H1 (cell line): ENCODE results near the gene FBXL14. TPM values are rescaled to one million over a fixed set of nuclear protein-coding genes. Genes with fewer than 3 reads are reported as not detected.

Source experiments
- CTCF ChIA-PET: fragments of 300-600 bp; sonication (Branson Sonifier 250); formaldehyde crosslinking; loops from one replicate; lab custom pipeline; 2021; ENCODE audit not compliant: partially characterized antibody; lab: Charles Lee
- POLR2A ChIA-PET: fragments of 300-600 bp; sonication (Branson Sonifier 250); formaldehyde crosslinking; loops from one replicate; lab custom pipeline; 2021; ENCODE audit warnings: inconsistent platforms; ENCODE audit not compliant: partially characterized antibody; lab: Charles Lee
- DNase-seq, 2 experiments: peaks; one replicate each; pipeline versions ENCODE4 v3.0.0 to v3.0.0-alpha.2; 2010 to 2022; ENCODE audit warnings: low spot score in 2 of 2, low read depth in 1 of 2, mixed read lengths in 1 of 2
- FAIRE-seq: peaks from 2 replicates; lab custom pipeline; 2011; peaks lifted over from hg19 to GRCh38; lab: Jason Lieb, UNC
- H2AFZ ChIP-seq: 2 replicates; pipeline ENCODE4 v1.8.1; 2012; ENCODE audit warnings: low read length, inconsistent platforms
- H2AK5ac ChIP-seq: 2 replicates; pipeline ENCODE4 v1.6.1; 2013; ENCODE audit warnings: low read depth, low read length
- H2BK120ac ChIP-seq: replicated peaks from 2 replicates; pipeline ENCODE3; 2013; ENCODE audit warnings: low read depth, low read length, inconsistent platforms
- H2BK12ac ChIP-seq: 2 replicates; pipeline ENCODE4 v1.6.1; 2013; ENCODE audit warnings: low read depth, low read length
- H2BK15ac ChIP-seq: 2 replicates; pipeline ENCODE4 v1.6.1; 2013; ENCODE audit warnings: low read length
- H2BK20ac ChIP-seq: 2 replicates; pipeline ENCODE4 v1.6.1; 2013; ENCODE audit warnings: low read length
- H2BK5ac ChIP-seq: 2 replicates; pipeline ENCODE4 v1.6.1; 2013; ENCODE audit warnings: low read depth, low read length
- H3K14ac ChIP-seq: 2 replicates; pipeline ENCODE4 v1.6.1; 2013; ENCODE audit warnings: inconsistent platforms; ENCODE audit not compliant: insufficient read length
- H3K18ac ChIP-seq: 2 replicates; pipeline ENCODE4 v1.6.1; 2013; ENCODE audit warnings: low read length; ENCODE audit errors: extremely low read depth
- H3K23ac ChIP-seq: 2 replicates; pipeline ENCODE4 v1.6.1; 2013; ENCODE audit warnings: inconsistent platforms; ENCODE audit not compliant: insufficient read length
- H3K23me2 ChIP-seq: 2 replicates; pipeline ENCODE4 v1.6.1; 2013; ENCODE audit warnings: low read depth, low read length
- H3K27ac ChIP-seq: 2 replicates; pipeline ENCODE4 v1.6.1; 2011; ENCODE audit warnings: low read depth, low read length, inconsistent platforms
- H3K27me3 ChIP-seq, 4 experiments: replicated peaks in 1 of 4; 1 replicate in 1 of 4; 2 replicates in 3 of 4; pipeline versions ENCODE4 v1.6.1 to v1.8.1; 2011 to 2013; ENCODE audit warnings: low read length in 3 of 4, mild to moderate bottlenecking in 3 of 4, inconsistent platforms in 2 of 4, mixed read lengths in 2 of 4, moderate library complexity in 1 of 4; ENCODE audit not compliant: control insufficient read depth in 3 of 4, insufficient read depth in 3 of 4; ENCODE audit errors: extremely low read depth in 1 of 4
- H3K36me3 ChIP-seq, 4 experiments: 2 replicates each; pipeline versions ENCODE4 v1.6.1 to v1.8.1; 2011 to 2013; ENCODE audit warnings: mild to moderate bottlenecking in 4 of 4, low read length in 3 of 4, moderate library complexity in 2 of 4, control low read depth in 1 of 4, inconsistent platforms in 1 of 4; ENCODE audit not compliant: insufficient read depth in 4 of 4, control insufficient read depth in 2 of 4
- H3K4ac ChIP-seq: replicated peaks from 2 replicates; pipeline ENCODE3; 2013; ENCODE audit warnings: low read length, low read depth, mixed read lengths, inconsistent platforms; ENCODE audit not compliant: insufficient read length
- H3K4me1 ChIP-seq, 4 experiments: replicated peaks in 1 of 4; 1 replicate in 1 of 4; 2 replicates in 3 of 4; pipeline versions ENCODE4 v1.6.1 to v1.8.1; 2011 to 2013; ENCODE audit warnings: low read length in 3 of 4, inconsistent platforms in 2 of 4, mixed read lengths in 1 of 4; ENCODE audit not compliant: insufficient read depth in 4 of 4, control insufficient read depth in 3 of 4
- H3K4me2 ChIP-seq, 2 experiments: 2 replicates each; pipeline versions ENCODE4 v1.6.1 to v1.8.1; 2011 to 2013; ENCODE audit warnings: low read depth in 2 of 2, low read length in 2 of 2, control low read depth in 1 of 2, inconsistent platforms in 1 of 2, mild to moderate bottlenecking in 1 of 2; ENCODE audit not compliant: insufficient read depth in 1 of 2
- H3K4me3 ChIP-seq, 4 experiments: fragments of 200-600, 300-600 bp in 1 of 4; sonication (generic), shearing (Covaris generic), sonication (Bioruptor Twin) in 1 of 4; 2 replicates each; pipeline versions ENCODE4 v1.5.1 to v1.8.1; 2011 to 2016; ENCODE audit warnings: low read length in 4 of 4, low read depth in 3 of 4, control low read depth in 2 of 4, inconsistent platforms in 2 of 4, mild to moderate bottlenecking in 2 of 4, mixed read lengths in 1 of 4, moderate library complexity in 1 of 4; ENCODE audit not compliant: insufficient read depth in 2 of 4; ENCODE audit errors: extremely low read depth in 1 of 4
- H3K56ac ChIP-seq: replicated peaks from 2 replicates; pipeline ENCODE3; 2013; ENCODE audit warnings: low read depth, mild to moderate bottlenecking, mixed read lengths, low read length, inconsistent platforms; ENCODE audit not compliant: insufficient read length
- H3K79me1 ChIP-seq: 2 replicates; pipeline ENCODE4 v1.6.1; 2013; ENCODE audit warnings: low read depth, low read length, control low read depth
- H3K79me2 ChIP-seq, 2 experiments: 2 replicates each; pipeline versions ENCODE4 v1.6.1 to v1.8.1; 2012 to 2013; ENCODE audit warnings: low read length in 2 of 2, mild to moderate bottlenecking in 2 of 2, inconsistent platforms in 1 of 2; ENCODE audit not compliant: insufficient read depth in 2 of 2, control insufficient read depth in 1 of 2
- H3K9ac ChIP-seq, 4 experiments: replicated peaks in 1 of 4; 1 replicate in 1 of 4; 2 replicates in 3 of 4; pipeline versions ENCODE4 v1.6.1 to v1.8.1; 2011 to 2013; ENCODE audit warnings: low read depth in 3 of 4, low read length in 3 of 4, control low read depth in 2 of 4, mild to moderate bottlenecking in 2 of 4, moderate library complexity in 2 of 4, inconsistent platforms in 1 of 4; ENCODE audit errors: extremely low read depth in 1 of 4
- H3K9me3 ChIP-seq, 2 experiments: 2 replicates each; pipeline versions ENCODE4 v1.6.1 to v1.8.1; 2012 to 2013; ENCODE audit warnings: mild to moderate bottlenecking in 2 of 2, moderate library complexity in 2 of 2, control low read depth in 1 of 2, inconsistent platforms in 1 of 2, low read depth in 1 of 2, low read length in 1 of 2, mixed read lengths in 1 of 2; ENCODE audit not compliant: insufficient read depth in 2 of 2
- H4K20me1 ChIP-seq, 2 experiments: replicated peaks in 1 of 2; 2 replicates each; pipeline versions ENCODE3 to v1.8.1; 2011 to 2013; ENCODE audit warnings: inconsistent platforms in 2 of 2, low read length in 2 of 2, mild to moderate bottlenecking in 1 of 2; ENCODE audit not compliant: insufficient read depth in 2 of 2, control insufficient read depth in 1 of 2
- H4K5ac ChIP-seq: 2 replicates; pipeline ENCODE4 v1.6.1; 2013; ENCODE audit warnings: low read length, low read depth, mixed read lengths, inconsistent platforms; ENCODE audit not compliant: insufficient read length
- H4K8ac ChIP-seq: 2 replicates; pipeline ENCODE4 v1.8.0; 2013; ENCODE audit warnings: mild to moderate bottlenecking, moderate library complexity, low read length, inconsistent platforms; ENCODE audit not compliant: insufficient read depth; ENCODE audit errors: extremely low read depth
- H4K91ac ChIP-seq: replicated peaks from 2 replicates; pipeline ENCODE3; 2013; ENCODE audit warnings: low read length, mixed read lengths, inconsistent platforms; ENCODE audit not compliant: insufficient read length
- ATF2 ChIP-seq: IDR thresholded peaks from 2 replicates; pipeline ENCODE4 v1.6.1; 2012; ENCODE audit warnings: low read length, inconsistent platforms
- EP300 ChIP-seq, 2 experiments: IDR thresholded peaks; 1 replicate in 1 of 2; 2 replicates in 1 of 2; pipeline ENCODE4 v1.6.1; 2011 to 2012; ENCODE audit warnings: low read depth in 2 of 2, low read length in 2 of 2, mild to moderate bottlenecking in 2 of 2, borderline replicate concordance in 1 of 2, inconsistent platforms in 1 of 2, moderate library complexity in 1 of 2
- FOSL1 ChIP-seq: IDR thresholded peaks from 2 replicates; pipeline ENCODE4 v1.6.1; 2011; ENCODE audit warnings: mild to moderate bottlenecking, low read depth, low read length, moderate library complexity; ENCODE audit not compliant: insufficient read depth
- GTF2F1 ChIP-seq: IDR thresholded peaks from 2 replicates; pipeline ENCODE4 v1.6.1; 2012; ENCODE audit warnings: low read depth, low read length, improper control_type of control experiment, borderline replicate concordance
- HDAC6 ChIP-seq: IDR thresholded peaks from one replicate; pipeline ENCODE4 v1.7.1; 2012; ENCODE audit warnings: low read depth, mild to moderate bottlenecking, inconsistent platforms, low read length, moderate library complexity
- KDM4A ChIP-seq: IDR thresholded peaks from one replicate; pipeline ENCODE4 v1.7.1; 2012; ENCODE audit warnings: low read depth, mild to moderate bottlenecking, moderate library complexity, low read length, inconsistent platforms; ENCODE audit not compliant: severe bottlenecking
- RXRA ChIP-seq: IDR thresholded peaks from 2 replicates; pipeline ENCODE4 v1.6.1; 2011; ENCODE audit warnings: low read depth, mild to moderate bottlenecking, low read length, moderate library complexity; ENCODE audit not compliant: insufficient read depth
- SAP30 ChIP-seq: fragments of 300-600 bp; sonication (generic); IDR thresholded peaks from 2 replicates; pipeline ENCODE4 v1.7.1; 2012; ENCODE audit warnings: low read length, moderate library complexity, mild to moderate bottlenecking, inconsistent platforms; ENCODE audit not compliant: insufficient read depth, insufficient replicate concordance
- SIRT6 ChIP-seq: IDR thresholded peaks from one replicate; pipeline ENCODE4 v1.7.1; 2012; ENCODE audit warnings: low read length, inconsistent platforms
- SIX5 ChIP-seq: IDR thresholded peaks from 2 replicates; pipeline ENCODE4 v1.6.1; 2011; ENCODE audit warnings: mild to moderate bottlenecking, low read depth, low read length
- SP1 ChIP-seq: IDR thresholded peaks from 2 replicates; pipeline ENCODE4 v1.6.1; 2011; ENCODE audit warnings: low read depth, low read length
- SRF ChIP-seq: IDR thresholded peaks from 2 replicates; pipeline ENCODE4 v1.6.1; 2011; ENCODE audit warnings: mild to moderate bottlenecking, low read depth, low read length, moderate library complexity
- YY1 ChIP-seq: IDR thresholded peaks from 2 replicates; pipeline ENCODE4 v1.6.1; 2011; ENCODE audit warnings: low read depth, mild to moderate bottlenecking, low read length
- WGBS, 2 experiments: shearing (Covaris generic) in 1 of 2; methylation state at CpG; one replicate each; pipeline versions ENCODE4 v1.1.6 to v1.1.7; 2013 to 2015; ENCODE audit warnings: low lambda C conversion rate in 2 of 2, mixed read lengths in 2 of 2, inconsistent platforms in 1 of 2, low coverage in 1 of 2, missing lambda C conversion rate in 1 of 2; ENCODE audit not compliant: insufficient replicate concordance in 2 of 2, insufficient coverage in 1 of 2, insufficient read length in 1 of 2; ENCODE audit errors: extremely low coverage in 1 of 2, missing lambda C conversion rate in 1 of 2; 5-methylcytosine and 5-hydroxymethylcytosine counted together
- polyA plus RNA-seq, 7 experiments: library from polyadenylated mRNA; depleted of rRNA in 3 of 7; stranded (reverse) in 5 of 7; unstranded in 2 of 7; fragments of >200 nt in 5 of 7; fragments of 200-250 nt in 2 of 7; gene quantifications; 1 replicate in 5 of 7; 2 replicates in 1 of 7; 4 replicates in 1 of 7; pipeline versions ENCODE4 v1.2.1 to v1.2.3, GENCODE V29; 2011 to 2013; ENCODE audit warnings: missing spikeins in 2 of 7, mixed read lengths in 2 of 7
- total RNA-seq: library from RNA; stranded (reverse); fragmentation: NEBNext Ultra II Directional; extraction: Animal tissue kit (Norgen Biotek cat#: 25700); gene quantifications from 2 replicates; pipeline ENCODE4 v1.2.1, GENCODE V29; 2021

FBXL14 gene
- total and polyA plus RNA-seq, 2 of the 8 experiments (the other 6 are each of a cell fraction or from before 2014, with no cell fraction given) = 5.5 to 9.6 TPM

- Histone ChIP-seq H2BK15ac (no peak overlapping the region), H2BK12ac (no peak overlapping the region), H2AFZ (no peak overlapping the region), H2BK20ac (no peak overlapping the region), H3K9me3 (no peaks in the 10 kb centered on the region), H4K5ac (no peak overlapping the region), H3K27ac (no peak overlapping the region), H3K18ac (no peak overlapping the region), H3K56ac (no peak overlapping the region), H4K91ac (no peak overlapping the region), H3K23ac (no peak overlapping the region), H3K27me3 (peaks cover 0 to 29% (median 14%) of the 10 kb centered on the region in 4 experiments; a peak in 6 of 7 replicates), H2AK5ac (no peak overlapping the region), H2BK120ac (no peak overlapping the region), H3K4me1 (peaks cover 0 to 8% (median 2%) of the 10 kb centered on the region in 4 experiments; a peak in 4 of 7 replicates), H3K36me3 (no peaks in the 10 kb centered on the region), H3K79me2 (no peaks in the 10 kb centered on the region), H4K20me1 (no peaks in the 10 kb centered on the region), H3K4ac (no peak overlapping the region), H3K14ac (no peak overlapping the region), H3K4me3 (no peak overlapping the region), H3K4me2 (no peak overlapping the region), H4K8ac (no peak overlapping the region), H3K79me1 (no peaks in the 10 kb centered on the region), H3K23me2 (no peaks in the 10 kb centered on the region; the same call in 1 of the 2 replicates), H3K9ac (no peak overlapping the region), H2BK5ac (no peak overlapping the region)
- DNase-seq (no peak), FAIRE-seq (no peak)
- 92% methylated on average over 5 of the region's 5 CpGs; no CpG with 5 or more reads in 1 of the 2 experiments for WGBS, 2 experiments
- POLR2A ChIA-PET = no interaction called here
- CTCF ChIA-PET = interaction anchor here (1.0 to 4.4 kb wide), 6 partner anchors 11 to 346 kb away, joined by 3 to 28 read pairs (median 4); no protein-coding TSS in a partner anchor
- no peak for TF ChIP-seq FOSL1
- no peak for TF ChIP-seq HDAC6
- TF ChIP-seq RXRA = no peak
- TF ChIP-seq SIX5 = no peak
- no peak for TF ChIP-seq SP1
- TF ChIP-seq GTF2F1 = no peak
- no peak for TF ChIP-seq KDM4A
- TF ChIP-seq EP300 (IDR thresholded peaks at IDR 0.05; ENCODE audit: borderline replicate concordance in 1 of 2, low read depth in 2 of 2, low read length in 2 of 2) = no peak
- TF ChIP-seq ATF2 = no peak
- TF ChIP-seq SRF = no peak
- no peak for TF ChIP-seq SAP30
- no peak for TF ChIP-seq YY1
- no peak for TF ChIP-seq SIRT6
These were observed 43.8 kb upstream of the FBXL14 start for GRCh38 chr12:1638203-1638602.
